ENCODE data around the gene PCK2. TPM values are rescaled to one million over a fixed set of nuclear protein-coding genes. Genes with fewer than 3 reads are reported as not detected.
A peak's percentile ranks its signal among the peaks of the same experiment; 100 is the strongest.

PCK2 gene
- total and polyA plus RNA-seq, 2 of the 13 experiments (the other 11 are each of a cell fraction or from before 2014, with no cell fraction given), result 129 to 272 TPM

DNA sequence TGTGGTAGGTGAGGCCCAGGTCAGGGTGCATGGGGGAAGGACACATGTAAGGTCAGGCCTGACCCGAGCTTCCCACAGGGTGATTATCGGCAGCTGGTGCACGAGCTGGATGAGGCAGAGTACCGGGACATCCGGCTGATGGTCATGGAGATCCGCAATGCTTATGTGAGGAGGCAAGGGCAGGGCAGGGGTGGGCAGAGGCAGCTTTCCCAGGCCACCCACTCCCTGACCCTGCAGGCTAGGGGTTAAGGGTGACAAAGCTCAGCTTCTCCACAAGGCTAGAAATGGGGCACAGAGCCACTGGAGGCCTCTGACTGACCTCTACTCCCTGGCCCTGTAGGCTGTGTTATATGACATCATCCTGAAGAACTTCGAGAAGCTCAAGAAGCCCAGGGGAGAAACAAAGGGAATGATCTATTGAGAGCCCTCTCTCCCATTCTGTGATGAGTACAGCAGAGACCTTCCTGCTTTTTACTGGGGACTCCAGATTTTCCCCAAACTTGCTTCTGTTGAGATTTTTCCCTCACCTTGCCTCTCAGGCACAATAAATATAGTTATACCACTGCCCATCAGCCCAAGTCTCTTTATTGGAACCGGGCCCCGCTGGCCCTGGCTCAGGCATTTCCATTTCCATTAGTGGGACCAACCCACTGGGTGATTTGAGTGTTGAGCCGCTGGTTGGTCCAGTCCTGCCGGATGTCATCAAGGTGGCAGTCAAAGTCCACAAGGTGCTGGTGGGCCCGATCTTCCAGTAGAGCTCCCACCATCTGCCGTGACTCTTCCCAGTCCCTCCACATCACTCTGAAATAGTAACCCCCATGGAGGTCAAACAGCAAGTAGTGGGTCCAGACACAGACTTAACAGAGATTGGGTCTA lies 44.5 kb downstream of the PCK2 start (continued):
- TF ChIP-seq, protein P1, sequence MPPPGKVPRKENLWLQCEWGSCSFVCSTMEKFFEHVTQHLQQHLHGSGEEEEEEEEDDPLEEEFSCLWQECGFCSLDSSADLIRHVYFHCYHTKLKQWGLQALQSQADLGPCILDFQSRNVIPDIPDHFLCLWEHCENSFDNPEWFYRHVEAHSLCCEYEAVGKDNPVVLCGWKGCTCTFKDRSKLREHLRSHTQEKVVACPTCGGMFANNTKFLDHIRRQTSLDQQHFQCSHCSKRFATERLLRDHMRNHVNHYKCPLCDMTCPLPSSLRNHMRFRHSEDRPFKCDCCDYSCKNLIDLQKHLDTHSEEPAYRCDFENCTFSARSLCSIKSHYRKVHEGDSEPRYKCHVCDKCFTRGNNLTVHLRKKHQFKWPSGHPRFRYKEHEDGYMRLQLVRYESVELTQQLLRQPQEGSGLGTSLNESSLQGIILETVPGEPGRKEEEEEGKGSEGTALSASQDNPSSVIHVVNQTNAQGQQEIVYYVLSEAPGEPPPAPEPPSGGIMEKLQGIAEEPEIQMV (CRISPR knock-in tag; IDR thresholded peaks at IDR 0.05; ENCODE audit: low read depth), result no peak; the same call in 1 of the 2 replicates
- TF ChIP-seq CREB1 (IDR thresholded peaks at IDR 0.05) (peak; percentile 15; the same call in 1 of the 2 replicates), CREB1 (CRISPR knock-in tag; IDR thresholded peaks at IDR 0.05) (no peak), PAWR (CRISPR knock-in tag; IDR thresholded peaks at IDR 0.05; ENCODE audit: borderline replicate concordance) (no peak), TARDBP (CRISPR knock-in tag; IDR thresholded peaks at IDR 0.05) (no peak), ZIK1 (CRISPR knock-in tag; IDR thresholded peaks at IDR 0.05; ENCODE audit: borderline replicate concordance, low read depth) (no peak), ARHGAP35 (CRISPR knock-in tag; IDR thresholded peaks at IDR 0.05; ENCODE audit: borderline replicate concordance) (0 out of 2 replicates have a peak, but pooled peaks have one; percentile 36), ZMYM3 (CRISPR knock-in tag; IDR thresholded peaks at IDR 0.05) (no peak)

DNA sequence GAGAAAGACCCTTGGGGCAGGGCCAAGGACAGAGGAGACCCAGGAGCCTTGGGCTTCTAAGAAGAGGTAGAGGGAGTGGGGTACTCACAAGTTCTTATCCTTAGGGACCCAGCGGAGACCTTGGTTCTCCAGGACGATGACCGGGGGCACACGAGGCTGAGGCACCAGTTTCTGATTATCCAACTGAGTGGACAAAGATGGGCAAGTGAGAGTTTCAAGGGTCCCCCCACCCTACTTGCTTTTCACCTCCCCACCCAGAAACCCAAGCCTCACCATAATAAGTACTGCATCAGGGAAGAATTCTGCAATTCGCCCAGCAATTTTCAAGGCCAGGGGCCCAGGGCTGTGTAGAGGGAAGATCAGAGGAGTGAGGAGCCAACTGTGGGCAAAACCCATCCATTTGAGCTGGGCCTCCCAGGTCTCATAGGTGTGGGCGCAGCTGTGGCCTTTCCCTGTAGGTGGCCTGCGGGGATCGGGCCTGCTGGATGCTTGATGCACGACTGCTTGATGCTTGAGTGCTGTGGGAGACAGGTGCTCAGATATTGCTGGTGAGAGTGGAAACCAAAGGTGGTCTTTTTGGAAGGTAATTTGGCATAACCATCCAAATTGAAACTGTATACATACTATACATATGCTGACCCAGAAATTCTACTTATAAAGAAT lies 45.3 kb downstream of the PCK2 start:
- Histone ChIP-seq H3K4me1 (ENCODE audit: insufficient read depth, low read length) (peaks cover 73% of the 10 kb centered on the region), H3K9me3 (ENCODE audit: low read length) (no peaks in the 10 kb centered on the region), H3K36me3 (replicated peaks in 1 of 2; ENCODE audit: control insufficient read depth in 1 of 2, insufficient read depth in 2 of 2, low read length in 2 of 2) (peaks cover 25 to 43% of the 10 kb centered on the region in 2 experiments), H3K9ac (ENCODE audit: insufficient read depth, low read depth, low read length) (peak overlapping the region; percentile 93; the same call in 1 of the 2 replicates), H3K27ac (ENCODE audit: extremely low read length, insufficient read depth, low read length) (no peak overlapping the region), H2AFZ (ENCODE audit: low read length) (no peak overlapping the region), H3K4me3 (replicated peaks in 1 of 3; ENCODE audit: insufficient read depth in 1 of 3, low read depth in 2 of 3, low read length in 3 of 3) (peak overlapping the region; percentile 83 to 99 (median 95)), H3K27me3 (ENCODE audit: control insufficient read depth in 1 of 2, insufficient read depth in 2 of 2, low read length in 2 of 2) (no peaks in the 10 kb centered on the region; a peak in 1 of 5 replicates), H3K4me2 (ENCODE audit: low read depth, low read length) (peak overlapping the region; percentile 88), H3K79me2 (ENCODE audit: insufficient read depth, low read length) (peaks cover 44% of the 10 kb centered on the region), H4K20me1 (ENCODE audit: insufficient read depth, low read length) (peaks cover 11% of the 10 kb centered on the region)
- intact Hi-C loops (cut with micrococcal nuclease; ENCODE audit: unreplicated experiment), result no loop called here
- 87% methylated on average over 9 of the region's 9 CpGs for WGBS (ENCODE audit: low lambda C conversion rate)
- in situ Hi-C loops (cut with HindIII; ENCODE audit: extremely low pct_ligation_motif_present, low pct_unique_long_range_greater_than_20kb), result loop anchor here (25.0 kb wide), 1 partner anchor 827 kb away; the partner anchor contains the start of genes BCL2L2, PABPN1 and PPP1R3E
- no peak for ATAC-seq
- DNase-seq (ENCODE audit: low spot score), result peak; percentile 72
- ChIA-PET POLR2A (interaction anchor here (0.9 to 22.7 kb wide), 13 partner anchors 7 to 1044 kb away, joined by 3 to 977 read pairs (median 36); partner anchors contain the start of genes ACIN1, C14orf119, CARMIL3 and CHMP4A), CTCF (ENCODE audit: low intra/inter-chr PET ratio, low total read pairs) (interaction anchor here (1.4 kb wide), 1 partner anchor 22 kb away, joined by 6 read pairs; the partner anchor contains the start of gene IRF9)
- peak; percentile 18 for FAIRE-seq
- BruUV-seq (replicated peaks), result no TSS peak
- TF ChIP-seq ZNF282 (IDR thresholded peaks at IDR 0.05; ENCODE audit: partially characterized antibody) (no peak), ZNF235 (CRISPR knock-in tag; IDR thresholded peaks at IDR 0.05; ENCODE audit: borderline replicate concordance) (no peak), TMF1 (CRISPR knock-in tag; IDR thresholded peaks at IDR 0.05; ENCODE audit: low read depth) (no peak), SMARCE1 (IDR thresholded peaks at IDR 0.05; ENCODE audit: borderline replicate concordance) (no peak), ZNF768 (CRISPR knock-in tag; IDR thresholded peaks at IDR 0.05) (peak; percentile 75)
- TF ChIP-seq, protein P2, sequence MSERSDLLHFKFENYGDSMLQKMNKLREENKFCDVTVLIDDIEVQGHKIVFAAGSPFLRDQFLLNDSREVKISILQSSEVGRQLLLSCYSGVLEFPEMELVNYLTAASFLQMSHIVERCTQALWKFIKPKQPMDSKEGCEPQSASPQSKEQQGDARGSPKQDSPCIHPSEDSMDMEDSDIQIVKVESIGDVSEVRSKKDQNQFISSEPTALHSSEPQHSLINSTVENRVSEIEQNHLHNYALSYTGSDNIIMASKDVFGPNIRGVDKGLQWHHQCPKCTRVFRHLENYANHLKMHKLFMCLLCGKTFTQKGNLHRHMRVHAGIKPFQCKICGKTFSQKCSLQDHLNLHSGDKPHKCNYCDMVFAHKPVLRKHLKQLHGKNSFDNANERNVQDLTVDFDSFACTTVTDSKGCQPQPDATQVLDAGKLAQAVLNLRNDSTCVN (CRISPR knock-in tag; IDR thresholded peaks at IDR 0.05; ENCODE audit: borderline replicate concordance), result no peak
- TF ChIP-seq, protein P3, sequence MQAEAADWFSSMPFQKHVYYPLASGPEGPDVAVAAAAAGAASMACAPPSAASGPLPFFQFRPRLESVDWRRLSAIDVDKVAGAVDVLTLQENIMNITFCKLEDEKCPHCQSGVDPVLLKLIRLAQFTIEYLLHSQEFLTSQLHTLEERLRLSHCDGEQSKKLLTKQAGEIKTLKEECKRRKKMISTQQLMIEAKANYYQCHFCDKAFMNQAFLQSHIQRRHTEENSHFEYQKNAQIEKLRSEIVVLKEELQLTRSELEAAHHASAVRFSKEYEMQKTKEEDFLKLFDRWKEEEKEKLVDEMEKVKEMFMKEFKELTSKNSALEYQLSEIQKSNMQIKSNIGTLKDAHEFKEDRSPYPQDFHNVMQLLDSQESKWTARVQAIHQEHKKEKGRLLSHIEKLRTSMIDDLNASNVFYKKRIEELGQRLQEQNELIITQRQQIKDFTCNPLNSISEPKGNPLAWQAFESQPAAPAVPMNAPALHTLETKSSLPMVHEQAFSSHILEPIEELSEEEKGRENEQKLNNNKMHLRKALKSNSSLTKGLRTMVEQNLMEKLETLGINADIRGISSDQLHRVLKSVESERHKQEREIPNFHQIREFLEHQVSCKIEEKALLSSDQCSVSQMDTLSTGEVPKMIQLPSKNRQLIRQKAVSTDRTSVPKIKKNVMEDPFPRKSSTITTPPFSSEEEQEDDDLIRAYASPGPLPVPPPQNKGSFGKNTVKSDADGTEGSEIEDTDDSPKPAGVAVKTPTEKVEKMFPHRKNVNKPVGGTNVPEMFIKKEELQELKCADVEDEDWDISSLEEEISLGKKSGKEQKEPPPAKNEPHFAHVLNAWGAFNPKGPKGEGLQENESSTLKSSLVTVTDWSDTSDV (CRISPR knock-in tag; IDR thresholded peaks at IDR 0.05), result no peak
